NCI-H1436 (cell line): ENCODE measurements around the gene RMI1.
"Not testable (repeated sequence)": the region's sequence is repeated elsewhere in the genome, so short reads cannot be mapped to it uniquely, and the experiment has no call there.

Experiments used
- DNase-seq: peaks from one replicate; lab custom pipeline; 2025; lab: John Stamatoyannopoulos, UW

Gene RMI1

GRCh38 chr9:84007662-84008061 lies 27.1 kb downstream of the RMI1 start:
- DNase-seq = no peak

- no peak for DNase-seq
Observed at GRCh38 chr9:84024041-84024575, 43.5 kb downstream of the RMI1 start.

GRCh38 chr9:84027201-84027600 lies 46.6 kb downstream of the RMI1 start:
- no peak for DNase-seq

- DNase-seq = no peak
Observed at GRCh38 chr9:84031534-84031933, 50.9 kb downstream of the RMI1 start.

GRCh38 chr9:84041857-84042256 lies 61.3 kb downstream of the RMI1 start:
- DNase-seq = not testable (repeated sequence)

GRCh38 chr9:84045481-84046097 lies 65.0 kb downstream of the RMI1 start:
- DNase-seq = no peak
